ENCODE data around the gene IFITM1. TPM values are rescaled to one million over a fixed set of nuclear protein-coding genes. Genes with fewer than 3 reads are reported as not detected.

IFITM1 gene
- total and polyA plus RNA-seq, 2 donors from 2014 or later: 248 to 440 TPM

DNA sequence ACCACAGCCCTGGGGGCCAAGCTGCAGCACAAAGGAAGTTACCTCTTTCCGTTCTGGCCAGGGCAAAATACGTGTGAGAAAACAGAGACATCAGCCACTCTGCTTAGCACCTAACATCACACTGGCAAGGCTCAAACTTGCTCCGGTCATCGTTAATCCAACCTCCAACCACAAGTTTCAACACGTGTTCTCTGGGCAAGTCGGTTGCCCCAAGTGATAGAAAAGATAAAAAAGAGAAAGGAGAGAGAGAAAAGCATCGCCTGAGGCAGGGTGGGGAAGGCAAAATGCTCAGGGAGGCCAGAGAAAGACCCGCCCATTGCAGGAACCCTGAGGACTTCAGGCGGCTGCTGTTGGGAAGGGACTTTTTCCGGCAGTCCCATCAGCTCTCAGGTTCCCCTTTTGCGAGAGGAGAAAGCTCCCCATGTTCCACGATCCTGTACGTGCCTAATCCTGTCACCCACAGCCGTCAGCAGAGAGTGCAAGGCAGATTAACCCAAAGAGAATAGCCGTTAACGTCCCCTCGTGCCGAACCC is 36.9 kb downstream of the IFITM1 start:
- DNase-seq (no peak), FAIRE-seq (no peak)
- Histone ChIP-seq H3K4me3 (ENCODE audit: low read length in 3 of 3) (no peak overlapping the region), H3K27ac (ENCODE audit: low read depth in 2 of 2, low read length in 2 of 2) (peak overlapping the region in 1 of 2 donors; percentile 14), H3K9me3 (ENCODE audit: control insufficient read depth in 2 of 3, insufficient read depth in 1 of 3, low read length in 3 of 3) (no peaks in the 10 kb centered on the region), H3K27me3 (ENCODE audit: control insufficient read depth, insufficient read depth, low read length) (no peaks in the 10 kb centered on the region), H3K36me3 (ENCODE audit: control insufficient read depth in 2 of 3, insufficient read depth in 3 of 3, low read length in 3 of 3) (no peaks in the 10 kb centered on the region), H3K4me1 (ENCODE audit: control insufficient read depth in 2 of 3, insufficient read depth in 2 of 3, low read depth in 1 of 3, low read length in 3 of 3) (peaks cover 3 to 21% (median 21%) of the 10 kb centered on the region in 3 donors), H3K9ac (ENCODE audit: low read length in 3 of 3) (peak overlapping the region in 1 of 3 donors; percentile 16)
- TF ChIP-seq, protein P1, sequence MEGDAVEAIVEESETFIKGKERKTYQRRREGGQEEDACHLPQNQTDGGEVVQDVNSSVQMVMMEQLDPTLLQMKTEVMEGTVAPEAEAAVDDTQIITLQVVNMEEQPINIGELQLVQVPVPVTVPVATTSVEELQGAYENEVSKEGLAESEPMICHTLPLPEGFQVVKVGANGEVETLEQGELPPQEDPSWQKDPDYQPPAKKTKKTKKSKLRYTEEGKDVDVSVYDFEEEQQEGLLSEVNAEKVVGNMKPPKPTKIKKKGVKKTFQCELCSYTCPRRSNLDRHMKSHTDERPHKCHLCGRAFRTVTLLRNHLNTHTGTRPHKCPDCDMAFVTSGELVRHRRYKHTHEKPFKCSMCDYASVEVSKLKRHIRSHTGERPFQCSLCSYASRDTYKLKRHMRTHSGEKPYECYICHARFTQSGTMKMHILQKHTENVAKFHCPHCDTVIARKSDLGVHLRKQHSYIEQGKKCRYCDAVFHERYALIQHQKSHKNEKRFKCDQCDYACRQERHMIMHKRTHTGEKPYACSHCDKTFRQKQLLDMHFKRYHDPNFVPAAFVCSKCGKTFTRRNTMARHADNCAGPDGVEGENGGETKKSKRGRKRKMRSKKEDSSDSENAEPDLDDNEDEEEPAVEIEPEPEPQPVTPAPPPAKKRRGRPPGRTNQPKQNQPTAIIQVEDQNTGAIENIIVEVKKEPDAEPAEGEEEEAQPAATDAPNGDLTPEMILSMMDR (IDR thresholded peaks at IDR 0.05; ENCODE audit: borderline replicate concordance, extremely low read depth, insufficient read depth): no peak
- intact Hi-C loops (cut with DNase I): loop anchor here (10.0 kb wide), 1 partner anchor 46 kb away; the partner anchor contains the start of gene IFITM2

DNA sequence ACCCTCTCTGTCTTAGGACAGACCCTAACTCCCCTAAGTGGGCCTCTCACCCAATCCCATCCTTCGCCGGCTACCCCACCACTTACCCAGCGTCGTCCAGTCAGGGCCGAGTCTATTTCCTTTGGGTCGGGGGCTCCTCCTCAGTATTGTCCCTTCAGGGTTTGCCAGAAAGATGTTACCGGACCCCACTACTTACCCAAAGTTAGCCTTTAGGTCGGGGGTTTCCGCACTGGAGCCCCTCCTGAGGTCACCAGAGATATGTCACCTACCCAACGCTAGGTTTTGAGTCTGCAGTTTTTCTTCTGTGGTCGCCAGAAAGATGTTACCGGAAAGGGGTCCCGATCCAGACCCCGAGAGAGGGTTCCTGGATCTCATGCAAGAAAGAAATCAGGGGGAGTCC is 37.6 kb downstream of the IFITM1 start:
- H3K4me1 ChIP-seq (ENCODE audit: control insufficient read depth in 2 of 3, insufficient read depth in 2 of 3, low read depth in 1 of 3, low read length in 3 of 3): peaks cover 3 to 21% (median 21%) of the 10 kb centered on the region in 3 donors
- H3K36me3 ChIP-seq (ENCODE audit: control insufficient read depth in 2 of 3, insufficient read depth in 3 of 3, low read length in 3 of 3): peaks cover 0 to under 1% (median 0%) of the 10 kb centered on the region in 3 donors
- H3K9ac ChIP-seq (ENCODE audit: low read length in 3 of 3): no peak overlapping the region
- H3K9me3 ChIP-seq (ENCODE audit: control insufficient read depth in 2 of 3, insufficient read depth in 1 of 3, low read length in 3 of 3): no peaks in the 10 kb centered on the region
- TF ChIP-seq, protein P1 (IDR thresholded peaks at IDR 0.05; ENCODE audit: borderline replicate concordance, extremely low read depth, insufficient read depth): no peak
- H3K27me3 ChIP-seq (ENCODE audit: control insufficient read depth, insufficient read depth, low read length): no peaks in the 10 kb centered on the region
- DNase-seq (no peak), FAIRE-seq (no peak)
- no peak overlapping the region for H3K4me3 ChIP-seq (ENCODE audit: low read length in 3 of 3)
- peak overlapping the region in 1 of 2 donors; percentile 14 for H3K27ac ChIP-seq (ENCODE audit: low read depth in 2 of 2, low read length in 2 of 2)
- intact Hi-C loops (cut with DNase I): loop anchor here (10.0 kb wide), 1 partner anchor 47 kb away; the partner anchor contains the start of gene IFITM2

DNA sequence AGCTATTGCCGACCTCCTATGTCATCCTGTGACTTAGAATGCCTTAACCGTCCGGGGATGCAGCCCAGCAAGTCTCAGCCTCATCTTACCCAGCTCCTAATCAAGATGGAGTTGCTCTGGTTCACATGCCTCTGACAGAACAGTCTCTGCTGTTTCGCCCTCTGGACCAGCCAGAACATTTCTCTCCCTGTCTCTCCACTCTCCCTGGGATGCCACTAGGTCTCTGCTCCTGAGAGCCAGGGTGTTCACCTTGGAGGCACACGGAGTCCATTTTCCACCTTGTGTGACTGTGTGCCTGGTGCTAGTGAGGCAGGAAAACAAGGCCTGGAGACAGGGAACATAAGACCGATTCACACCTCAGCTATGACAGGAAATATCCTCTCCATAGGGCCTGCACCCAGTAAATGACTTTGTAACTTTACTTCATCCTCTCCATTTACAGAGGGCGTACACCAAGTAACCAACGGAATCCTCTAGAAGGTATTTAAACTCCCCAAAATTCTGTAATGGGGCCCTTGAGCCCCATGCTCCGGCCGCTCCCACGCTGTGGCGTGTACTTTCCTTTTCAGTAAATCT is 38.7 kb downstream of the IFITM1 start:
- Histone ChIP-seq H3K9me3 (ENCODE audit: control insufficient read depth in 2 of 3, insufficient read depth in 1 of 3, low read length in 3 of 3) (peaks cover 0 to 9% (median 0%) of the 10 kb centered on the region in 3 donors), H3K27me3 (ENCODE audit: control insufficient read depth, insufficient read depth, low read length) (no peaks in the 10 kb centered on the region), H3K36me3 (ENCODE audit: control insufficient read depth in 2 of 3, insufficient read depth in 3 of 3, low read length in 3 of 3) (peaks cover 0 to 12% (median 0%) of the 10 kb centered on the region in 3 donors), H3K4me3 (ENCODE audit: low read length in 3 of 3) (no peak overlapping the region), H3K4me1 (ENCODE audit: control insufficient read depth in 2 of 3, insufficient read depth in 2 of 3, low read depth in 1 of 3, low read length in 3 of 3) (peaks cover 6 to 21% (median 21%) of the 10 kb centered on the region in 3 donors), H3K27ac (ENCODE audit: low read depth in 2 of 2, low read length in 2 of 2) (peak overlapping the region; percentile 86 to 100), H3K9ac (ENCODE audit: low read length in 3 of 3) (peak overlapping the region in 1 of 3 donors; percentile 9)
- DNase-seq: no peak
- intact Hi-C loops (cut with DNase I): loop anchor here (10.0 kb wide), 1 partner anchor 48 kb away; the partner anchor contains the start of gene IFITM2
- TF ChIP-seq, protein P1 (IDR thresholded peaks at IDR 0.05; ENCODE audit: borderline replicate concordance, extremely low read depth, insufficient read depth): no peak
- no peak for FAIRE-seq

Measured in kidney (tissue), 14 donors.